ENCODE results near the gene ASCL4. TPM values are rescaled to one million over a fixed set of nuclear protein-coding genes. Genes with fewer than 3 reads are reported as not detected.

The ASCL4 gene
- total RNA-seq, 1 experiment from 2014 or later: not detected

DNA sequence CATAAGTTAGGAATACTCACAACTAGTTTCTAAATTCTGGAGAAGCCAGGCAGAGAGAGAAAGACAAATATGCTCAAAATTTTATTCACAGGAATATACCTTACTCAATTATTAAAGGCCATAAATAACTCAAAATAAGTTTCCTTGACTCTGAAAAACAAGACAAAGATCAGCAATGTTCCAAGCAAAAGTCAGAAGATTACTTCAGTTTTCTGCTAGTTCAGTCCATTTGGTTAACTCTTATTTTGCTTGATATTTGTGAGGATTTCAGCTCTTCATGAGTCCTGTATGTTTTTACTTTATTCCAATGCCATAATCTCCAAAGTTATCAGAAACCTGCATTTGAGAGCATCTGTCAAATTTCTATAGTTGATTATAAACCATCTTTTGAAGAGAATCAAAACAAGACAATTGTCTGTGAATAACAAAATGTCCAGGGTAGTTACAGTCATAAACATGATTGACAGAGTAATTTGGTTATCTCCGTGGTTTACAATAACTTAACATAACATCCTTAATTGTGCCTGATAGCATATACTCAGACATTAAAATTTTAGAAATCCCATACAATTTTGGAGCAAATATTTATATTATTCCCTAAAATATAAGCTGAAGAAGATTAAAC lies 17.1 kb downstream of the ASCL4 start:
- no peak overlapping the region for H2AFZ ChIP-seq
- ChIA-PET POLR2A (ENCODE audit: unreplicated experiment) (no interaction called here), CTCF (no interaction called here)
- no peaks in the 10 kb centered on the region for H3F3A ChIP-seq (ENCODE audit: insufficient read depth, low read depth)
- no peak overlapping the region for H3K27ac ChIP-seq
- peaks cover 88% of the 10 kb centered on the region for H3K27me3 ChIP-seq (ENCODE audit: insufficient read depth, low read depth)
- H3K36me3 ChIP-seq (ENCODE audit: low read depth): no peaks in the 10 kb centered on the region
- no peaks in the 10 kb centered on the region for H3K9me2 ChIP-seq (ENCODE audit: insufficient read depth)
- no peaks in the 10 kb centered on the region for H4K20me1 ChIP-seq (ENCODE audit: insufficient read depth)
- no peaks in the 10 kb centered on the region for H3K4me1 ChIP-seq (replicated peaks; ENCODE audit: insufficient read depth)
- no peak for DNase-seq
- no peak overlapping the region for H3K4me3 ChIP-seq
- no peaks in the 10 kb centered on the region for H3K79me2 ChIP-seq (ENCODE audit: low read depth)
- H3K4me2 ChIP-seq: no peak overlapping the region
- H3K9me3 ChIP-seq (ENCODE audit: insufficient read depth, low read depth): no peaks in the 10 kb centered on the region
- no peak for TF ChIP-seq EZH2 (IDR thresholded peaks at IDR 0.05; ENCODE audit: low read depth)
- TF ChIP-seq, protein P1, sequence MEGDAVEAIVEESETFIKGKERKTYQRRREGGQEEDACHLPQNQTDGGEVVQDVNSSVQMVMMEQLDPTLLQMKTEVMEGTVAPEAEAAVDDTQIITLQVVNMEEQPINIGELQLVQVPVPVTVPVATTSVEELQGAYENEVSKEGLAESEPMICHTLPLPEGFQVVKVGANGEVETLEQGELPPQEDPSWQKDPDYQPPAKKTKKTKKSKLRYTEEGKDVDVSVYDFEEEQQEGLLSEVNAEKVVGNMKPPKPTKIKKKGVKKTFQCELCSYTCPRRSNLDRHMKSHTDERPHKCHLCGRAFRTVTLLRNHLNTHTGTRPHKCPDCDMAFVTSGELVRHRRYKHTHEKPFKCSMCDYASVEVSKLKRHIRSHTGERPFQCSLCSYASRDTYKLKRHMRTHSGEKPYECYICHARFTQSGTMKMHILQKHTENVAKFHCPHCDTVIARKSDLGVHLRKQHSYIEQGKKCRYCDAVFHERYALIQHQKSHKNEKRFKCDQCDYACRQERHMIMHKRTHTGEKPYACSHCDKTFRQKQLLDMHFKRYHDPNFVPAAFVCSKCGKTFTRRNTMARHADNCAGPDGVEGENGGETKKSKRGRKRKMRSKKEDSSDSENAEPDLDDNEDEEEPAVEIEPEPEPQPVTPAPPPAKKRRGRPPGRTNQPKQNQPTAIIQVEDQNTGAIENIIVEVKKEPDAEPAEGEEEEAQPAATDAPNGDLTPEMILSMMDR (conservative IDR thresholded peaks at IDR 0.05): no peak
- BruUV-seq (replicated peaks): no TSS peak
- intact Hi-C loops (cut with micrococcal nuclease; ENCODE audit: unreplicated experiment): no loop called here

DNA sequence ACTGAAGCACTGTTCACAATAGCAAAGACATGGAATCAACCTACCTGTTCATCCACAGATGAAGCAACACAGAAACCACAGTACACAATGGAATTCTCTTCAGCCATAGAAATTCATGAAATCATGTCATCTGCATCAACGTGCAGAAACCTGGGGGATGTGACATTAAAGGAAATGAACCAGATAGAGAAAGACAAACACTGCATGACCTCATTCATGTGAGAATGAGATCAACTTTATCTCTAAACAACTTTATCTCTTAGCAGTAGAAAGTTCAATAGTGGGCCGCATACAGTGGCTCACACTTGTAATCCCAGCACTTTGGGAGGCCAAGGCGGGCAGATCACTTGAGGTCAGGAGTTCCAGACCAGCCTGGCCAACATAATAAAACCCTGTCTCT lies 19.9 kb downstream of the ASCL4 start:
- POLR2A ChIA-PET (ENCODE audit: unreplicated experiment): no interaction called here
- DNase-seq: no peak
- Histone ChIP-seq H3K36me3 (ENCODE audit: low read depth) (no peaks in the 10 kb centered on the region), H3K27me3 (ENCODE audit: insufficient read depth, low read depth) (peaks cover 86% of the 10 kb centered on the region), H3F3A (ENCODE audit: insufficient read depth, low read depth) (no peaks in the 10 kb centered on the region), H3K79me2 (ENCODE audit: low read depth) (no peaks in the 10 kb centered on the region), H3K4me3 (no peak overlapping the region), H4K20me1 (ENCODE audit: insufficient read depth) (no peaks in the 10 kb centered on the region), H3K4me2 (no peak overlapping the region), H3K4me1 (replicated peaks; ENCODE audit: insufficient read depth) (no peaks in the 10 kb centered on the region), H3K9me2 (ENCODE audit: insufficient read depth) (no peaks in the 10 kb centered on the region), H2AFZ (no peak overlapping the region), H3K9me3 (ENCODE audit: insufficient read depth, low read depth) (no peaks in the 10 kb centered on the region), H3K27ac (no peak overlapping the region)
- CTCF ChIA-PET: no interaction called here
- intact Hi-C loops (cut with micrococcal nuclease; ENCODE audit: unreplicated experiment): no loop called here
- no TSS peak for BruUV-seq (replicated peaks)
- no peak for TF ChIP-seq EZH2 (IDR thresholded peaks at IDR 0.05; ENCODE audit: low read depth)
- TF ChIP-seq, protein P1 (conservative IDR thresholded peaks at IDR 0.05): no peak

- H3K9me2 ChIP-seq (ENCODE audit: insufficient read depth): no peaks in the 10 kb centered on the region
- ChIA-PET POLR2A (ENCODE audit: unreplicated experiment) (no interaction called here), CTCF (no interaction called here)
- no peak for DNase-seq
- peaks cover 72% of the 10 kb centered on the region for H3K27me3 ChIP-seq (ENCODE audit: insufficient read depth, low read depth)
- BruUV-seq (replicated peaks): no TSS peak
- no peak overlapping the region for H3K4me2 ChIP-seq
- H3K9me3 ChIP-seq (ENCODE audit: insufficient read depth, low read depth): no peaks in the 10 kb centered on the region
- no peaks in the 10 kb centered on the region for H3K79me2 ChIP-seq (ENCODE audit: low read depth)
- no peaks in the 10 kb centered on the region for H3K4me1 ChIP-seq (replicated peaks; ENCODE audit: insufficient read depth)
- no peak overlapping the region for H3K4me3 ChIP-seq
- no peak overlapping the region for H3K27ac ChIP-seq
- H4K20me1 ChIP-seq (ENCODE audit: insufficient read depth): no peaks in the 10 kb centered on the region
- TF ChIP-seq EZH2 (IDR thresholded peaks at IDR 0.05; ENCODE audit: low read depth): no peak
- no peaks in the 10 kb centered on the region for H3K36me3 ChIP-seq (ENCODE audit: low read depth)
- H3F3A ChIP-seq (ENCODE audit: insufficient read depth, low read depth): no peaks in the 10 kb centered on the region
- H2AFZ ChIP-seq: no peak overlapping the region
- intact Hi-C loops (cut with micrococcal nuclease; ENCODE audit: unreplicated experiment): no loop called here
These were observed 24.1 kb downstream of the ASCL4 start for GRCh38 chr12:107798580-107798979.

DNA sequence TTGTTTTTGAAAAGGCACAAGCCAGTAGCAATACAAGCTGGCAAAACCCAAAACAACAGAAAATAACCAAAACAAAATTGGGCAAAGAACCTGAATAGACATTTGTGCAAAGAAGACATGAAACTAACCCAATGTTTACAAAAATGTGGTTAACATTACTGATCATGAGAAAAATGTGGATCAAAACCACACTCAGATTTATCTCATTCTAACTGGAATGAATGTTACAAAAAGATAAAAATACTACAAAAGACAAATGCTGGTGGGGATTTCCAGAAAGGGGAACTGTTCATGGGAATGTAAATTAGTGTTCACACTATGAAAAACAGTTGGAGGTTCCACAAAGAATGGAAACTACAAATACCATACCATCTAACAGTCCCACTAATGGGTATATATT lies 26.6 kb downstream of the ASCL4 start:
- no peak for TF ChIP-seq EZH2 (IDR thresholded peaks at IDR 0.05; ENCODE audit: low read depth)
- TF ChIP-seq, protein P1 (conservative IDR thresholded peaks at IDR 0.05): no peak
- no peaks in the 10 kb centered on the region for H3K4me1 ChIP-seq (replicated peaks; ENCODE audit: insufficient read depth)
- H3F3A ChIP-seq (ENCODE audit: insufficient read depth, low read depth): no peaks in the 10 kb centered on the region
- H3K4me3 ChIP-seq: no peak overlapping the region
- H2AFZ ChIP-seq: no peak overlapping the region
- peaks cover 59% of the 10 kb centered on the region for H3K27me3 ChIP-seq (ENCODE audit: insufficient read depth, low read depth)
- intact Hi-C loops (cut with micrococcal nuclease; ENCODE audit: unreplicated experiment): no loop called here
- no peaks in the 10 kb centered on the region for H3K36me3 ChIP-seq (ENCODE audit: low read depth)
- no peaks in the 10 kb centered on the region for H3K9me3 ChIP-seq (ENCODE audit: insufficient read depth, low read depth)
- ChIA-PET CTCF (no interaction called here), POLR2A (ENCODE audit: unreplicated experiment) (no interaction called here)
- DNase-seq: no peak
- BruUV-seq (replicated peaks): no TSS peak
- no peaks in the 10 kb centered on the region for H3K79me2 ChIP-seq (ENCODE audit: low read depth)
- no peak overlapping the region for H3K27ac ChIP-seq
- no peaks in the 10 kb centered on the region for H3K9me2 ChIP-seq (ENCODE audit: insufficient read depth)
- no peak overlapping the region for H3K4me2 ChIP-seq
- no peaks in the 10 kb centered on the region for H4K20me1 ChIP-seq (ENCODE audit: insufficient read depth)

All from PC-9 (cell line).